ENCODE data around the gene CYB5R2.

CYB5R2 gene

DNA sequence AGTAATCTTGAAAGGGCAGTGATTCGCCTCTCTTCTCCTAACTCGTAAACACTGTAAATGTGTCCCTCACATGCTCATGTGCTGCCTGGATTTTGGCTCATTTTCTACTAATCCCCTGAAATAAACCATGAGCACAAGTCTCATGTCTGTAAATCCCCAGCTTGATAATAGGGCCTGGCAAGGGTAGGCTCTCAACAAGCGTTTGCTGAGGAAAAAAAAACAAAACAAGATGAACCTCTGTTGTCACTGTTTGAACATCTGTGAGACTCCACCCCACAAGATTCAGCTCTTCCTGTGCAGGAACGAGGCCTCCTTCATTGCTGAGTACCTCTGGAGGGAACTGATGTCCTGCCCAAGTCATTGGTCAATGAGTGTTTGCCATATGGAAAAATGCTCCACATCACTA, 4.5 kb upstream of the CYB5R2 start:
- TF ChIP-seq, protein P1, sequence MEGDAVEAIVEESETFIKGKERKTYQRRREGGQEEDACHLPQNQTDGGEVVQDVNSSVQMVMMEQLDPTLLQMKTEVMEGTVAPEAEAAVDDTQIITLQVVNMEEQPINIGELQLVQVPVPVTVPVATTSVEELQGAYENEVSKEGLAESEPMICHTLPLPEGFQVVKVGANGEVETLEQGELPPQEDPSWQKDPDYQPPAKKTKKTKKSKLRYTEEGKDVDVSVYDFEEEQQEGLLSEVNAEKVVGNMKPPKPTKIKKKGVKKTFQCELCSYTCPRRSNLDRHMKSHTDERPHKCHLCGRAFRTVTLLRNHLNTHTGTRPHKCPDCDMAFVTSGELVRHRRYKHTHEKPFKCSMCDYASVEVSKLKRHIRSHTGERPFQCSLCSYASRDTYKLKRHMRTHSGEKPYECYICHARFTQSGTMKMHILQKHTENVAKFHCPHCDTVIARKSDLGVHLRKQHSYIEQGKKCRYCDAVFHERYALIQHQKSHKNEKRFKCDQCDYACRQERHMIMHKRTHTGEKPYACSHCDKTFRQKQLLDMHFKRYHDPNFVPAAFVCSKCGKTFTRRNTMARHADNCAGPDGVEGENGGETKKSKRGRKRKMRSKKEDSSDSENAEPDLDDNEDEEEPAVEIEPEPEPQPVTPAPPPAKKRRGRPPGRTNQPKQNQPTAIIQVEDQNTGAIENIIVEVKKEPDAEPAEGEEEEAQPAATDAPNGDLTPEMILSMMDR (conservative IDR thresholded peaks at IDR 0.05), result no peak
- H3K27ac ChIP-seq, result no peak overlapping the region

DNA sequence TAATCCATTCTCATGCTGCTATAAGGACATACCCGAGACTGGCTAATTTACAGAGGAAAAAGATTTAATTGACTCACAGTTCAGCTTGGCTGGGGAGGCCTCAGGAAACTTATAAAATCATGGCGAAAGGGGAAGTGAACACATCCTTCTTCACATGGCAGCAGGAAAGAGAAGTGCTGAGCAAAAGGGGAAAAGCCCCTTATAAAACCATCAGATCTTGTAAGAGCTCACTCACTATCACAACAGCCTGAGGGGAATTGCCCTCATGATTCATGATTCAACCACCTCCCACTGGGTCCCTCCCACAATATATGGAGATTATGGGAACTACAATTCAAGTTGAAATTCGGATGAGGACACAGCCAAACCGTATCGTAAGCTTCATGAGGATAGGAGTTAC, 3.8 kb upstream of the CYB5R2 start:
- no peak overlapping the region for H3K27ac ChIP-seq
- TF ChIP-seq, protein P1 (conservative IDR thresholded peaks at IDR 0.05), result no peak

DNA sequence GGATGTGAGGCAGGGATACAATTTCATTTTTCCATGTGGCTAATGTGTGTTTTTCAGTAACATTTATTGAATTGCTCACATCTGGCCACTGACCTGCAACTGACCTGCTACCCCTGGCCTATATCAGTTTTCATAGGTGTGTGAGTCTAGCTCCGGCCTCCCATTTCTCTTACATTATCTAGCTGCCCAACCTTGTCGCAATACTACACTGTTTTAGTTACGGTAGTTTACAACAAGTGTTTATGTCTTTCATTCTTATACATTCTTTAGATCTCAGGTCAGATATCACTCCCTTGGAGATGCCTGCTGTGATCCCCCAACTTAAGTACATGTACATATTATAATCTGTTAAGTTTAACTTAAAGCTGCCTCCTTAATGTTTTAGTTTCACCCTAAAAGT, 2.3 kb upstream of the CYB5R2 start:
- TF ChIP-seq, protein P1 (conservative IDR thresholded peaks at IDR 0.05), result no peak
- no peak overlapping the region for H3K27ac ChIP-seq

DNA sequence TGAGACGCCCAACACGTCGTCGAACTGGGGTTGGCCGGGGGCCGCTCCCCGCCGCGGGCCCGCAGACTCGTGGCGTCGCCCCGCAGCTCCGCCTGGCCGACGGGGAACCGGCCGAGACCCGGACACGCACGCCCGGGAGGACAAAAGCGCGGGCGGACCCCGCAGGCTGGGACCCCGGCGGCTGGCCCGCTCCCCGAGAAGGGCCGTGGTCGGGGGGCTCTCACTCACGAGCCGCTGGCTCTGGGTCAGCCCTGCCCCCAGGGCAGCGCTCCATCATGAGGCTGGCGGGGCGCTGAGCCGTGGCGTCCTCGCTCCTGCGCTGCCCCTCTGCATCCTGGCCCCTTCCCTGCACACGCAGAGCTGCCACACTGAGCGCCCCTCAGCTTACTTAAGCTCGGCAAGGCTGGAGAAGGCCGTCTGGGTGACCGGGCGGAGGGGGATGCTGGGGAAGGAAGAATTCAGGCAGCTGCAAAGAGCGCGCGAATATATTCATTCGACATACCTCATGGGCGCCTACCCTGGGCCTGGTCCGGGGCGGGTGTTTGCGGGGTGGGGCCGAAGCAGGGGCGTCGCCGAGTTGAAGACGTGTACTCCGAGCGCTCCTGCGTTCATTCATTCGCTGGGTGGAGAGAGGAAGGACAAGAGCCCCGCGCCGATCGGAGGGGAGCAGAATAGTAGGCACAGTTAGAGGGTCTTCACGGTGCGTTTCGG, 579 bp upstream of the CYB5R2 start:
- TF ChIP-seq, protein P1 (conservative IDR thresholded peaks at IDR 0.05), result no peak
- peak overlapping the region; percentile 16; the same call in 1 of the 2 replicates for H3K27ac ChIP-seq

DNA sequence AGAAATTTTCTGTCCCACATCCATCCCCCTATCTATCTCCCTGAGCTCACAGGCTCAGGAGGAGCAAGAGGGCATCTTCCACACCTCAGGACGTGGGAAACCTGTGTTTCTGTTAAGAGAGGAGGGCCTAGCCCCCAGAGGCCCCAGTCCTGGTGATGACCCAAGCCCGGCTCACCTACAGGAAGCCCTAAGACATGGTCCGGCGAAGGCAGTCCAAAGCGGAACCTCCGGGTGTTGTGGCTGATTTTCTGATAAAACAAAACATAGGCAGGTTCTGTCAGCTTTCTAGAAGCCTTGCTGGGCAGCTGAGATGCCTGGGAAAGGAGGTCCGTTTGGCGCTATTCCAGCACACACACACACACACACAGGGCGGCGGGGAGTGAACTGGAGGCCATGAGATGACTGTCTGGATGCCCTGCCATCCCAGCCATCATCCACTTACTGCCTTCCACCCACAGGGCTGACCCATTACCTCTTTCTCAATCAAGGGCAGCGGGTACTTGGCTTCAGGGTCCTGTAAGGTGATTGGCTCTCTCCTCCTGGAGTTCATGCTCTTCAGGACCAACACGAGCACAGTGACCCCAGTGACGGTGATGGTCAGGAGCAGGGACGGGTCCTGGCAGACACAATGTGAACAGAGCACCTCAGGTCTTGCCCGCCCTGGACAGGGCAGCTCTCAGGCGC, 882 bp downstream of the CYB5R2 start:
- TF ChIP-seq, protein P1 (conservative IDR thresholded peaks at IDR 0.05), result no peak
- H3K27ac ChIP-seq, result peak overlapping the region; percentile 75

DNA sequence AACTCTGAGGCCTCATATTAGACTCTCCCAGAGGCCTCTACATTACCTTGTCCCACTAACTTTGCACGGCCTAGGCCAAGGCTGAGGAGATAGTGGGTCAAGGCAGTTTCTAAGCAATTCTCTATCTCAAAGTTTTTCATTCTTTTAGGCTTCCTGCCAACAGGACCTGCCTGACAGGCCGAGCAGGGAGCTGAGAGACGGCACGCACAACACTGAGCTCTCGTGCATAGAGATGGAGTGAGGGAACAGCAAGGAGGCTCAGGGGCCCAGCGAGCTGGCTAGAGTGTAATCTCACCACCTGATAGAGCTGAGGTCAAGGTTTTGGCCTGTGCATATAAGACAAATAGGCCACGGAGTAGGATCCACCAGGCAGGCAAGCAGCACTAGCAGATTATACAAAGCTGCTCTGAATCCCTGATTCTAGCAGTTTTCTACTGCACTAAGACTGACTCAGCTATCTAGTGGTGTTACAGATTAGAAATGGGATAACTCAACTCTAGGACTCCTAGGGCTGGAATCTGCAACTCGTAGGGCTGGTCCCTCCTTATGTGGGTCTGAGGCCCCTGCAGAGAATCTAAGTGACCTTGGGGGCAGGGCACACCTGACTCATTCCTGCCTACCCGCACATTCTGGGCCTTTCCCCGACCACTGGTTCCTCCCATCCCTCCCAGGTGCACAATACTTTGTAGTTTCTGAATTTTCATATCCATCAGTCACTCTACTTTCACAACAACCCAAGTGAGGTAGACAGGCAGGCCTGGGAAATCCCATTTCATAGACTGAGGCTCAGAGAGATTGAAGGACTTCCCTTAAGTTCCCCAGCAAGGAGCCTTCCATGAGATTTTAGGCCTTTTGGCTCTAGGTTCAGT, 1.7 kb downstream of the CYB5R2 start:
- TF ChIP-seq, protein P1 (conservative IDR thresholded peaks at IDR 0.05), result no peak
- H3K27ac ChIP-seq, result peak overlapping the region; percentile 75

DNA sequence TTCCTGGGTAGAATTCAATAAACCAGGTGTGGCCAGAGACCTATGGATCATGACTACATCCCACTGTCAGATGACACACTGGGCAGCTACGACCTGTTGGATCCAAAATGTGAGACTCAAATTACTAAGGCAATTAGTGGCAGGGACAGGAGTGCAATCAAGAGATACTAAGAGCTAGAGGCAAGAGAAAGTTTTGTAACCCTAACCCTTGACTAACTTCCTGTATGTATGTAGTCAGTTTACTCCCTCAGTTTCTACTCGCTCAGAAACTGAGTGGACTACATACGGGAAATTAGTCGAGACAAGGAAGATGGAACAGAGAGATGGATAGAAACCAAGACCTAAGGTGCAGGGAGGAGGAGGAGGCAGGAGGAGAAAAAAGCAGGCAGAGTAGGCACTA, 2.7 kb downstream of the CYB5R2 start:
- peak overlapping the region; percentile 75 for H3K27ac ChIP-seq

More for the DNA sequence above, 2.7 kb downstream of the CYB5R2 start:
- TF ChIP-seq, protein P1 (conservative IDR thresholded peaks at IDR 0.05), result no peak
